Putamen (tissue), 1 donor: ENCODE results near the gene NCKAP5.
"Not testable (repeated sequence)": the region's sequence is repeated elsewhere in the genome, so short reads cannot be mapped to it uniquely, and the experiment has no call there.

Experiments used
- DNase-seq: peaks from one replicate; pipeline ENCODE4 v3.0.0-alpha.2; 2016; ENCODE audit warnings: low spot score

NCKAP5 gene

DNA sequence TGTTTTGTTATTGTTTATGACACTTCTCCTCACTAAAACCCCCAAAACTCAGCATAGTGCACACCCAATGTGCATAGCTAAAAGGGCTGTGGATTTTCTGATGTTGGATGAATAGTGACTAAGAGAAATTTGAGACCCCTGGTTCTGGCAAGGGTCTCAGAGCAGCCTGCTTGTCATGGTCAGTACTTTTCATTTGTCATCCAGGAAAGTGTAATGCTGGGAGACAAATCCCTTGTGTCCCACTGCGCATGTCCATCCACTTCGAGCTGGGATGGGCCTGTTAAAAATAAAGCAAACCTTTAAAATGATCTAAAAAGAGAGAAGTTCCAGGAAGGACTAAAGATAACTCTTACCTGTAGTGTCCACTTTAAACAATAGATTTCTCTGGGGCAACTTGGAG is 851.3 kb downstream of the NCKAP5 start:
- no peak for DNase-seq

DNA sequence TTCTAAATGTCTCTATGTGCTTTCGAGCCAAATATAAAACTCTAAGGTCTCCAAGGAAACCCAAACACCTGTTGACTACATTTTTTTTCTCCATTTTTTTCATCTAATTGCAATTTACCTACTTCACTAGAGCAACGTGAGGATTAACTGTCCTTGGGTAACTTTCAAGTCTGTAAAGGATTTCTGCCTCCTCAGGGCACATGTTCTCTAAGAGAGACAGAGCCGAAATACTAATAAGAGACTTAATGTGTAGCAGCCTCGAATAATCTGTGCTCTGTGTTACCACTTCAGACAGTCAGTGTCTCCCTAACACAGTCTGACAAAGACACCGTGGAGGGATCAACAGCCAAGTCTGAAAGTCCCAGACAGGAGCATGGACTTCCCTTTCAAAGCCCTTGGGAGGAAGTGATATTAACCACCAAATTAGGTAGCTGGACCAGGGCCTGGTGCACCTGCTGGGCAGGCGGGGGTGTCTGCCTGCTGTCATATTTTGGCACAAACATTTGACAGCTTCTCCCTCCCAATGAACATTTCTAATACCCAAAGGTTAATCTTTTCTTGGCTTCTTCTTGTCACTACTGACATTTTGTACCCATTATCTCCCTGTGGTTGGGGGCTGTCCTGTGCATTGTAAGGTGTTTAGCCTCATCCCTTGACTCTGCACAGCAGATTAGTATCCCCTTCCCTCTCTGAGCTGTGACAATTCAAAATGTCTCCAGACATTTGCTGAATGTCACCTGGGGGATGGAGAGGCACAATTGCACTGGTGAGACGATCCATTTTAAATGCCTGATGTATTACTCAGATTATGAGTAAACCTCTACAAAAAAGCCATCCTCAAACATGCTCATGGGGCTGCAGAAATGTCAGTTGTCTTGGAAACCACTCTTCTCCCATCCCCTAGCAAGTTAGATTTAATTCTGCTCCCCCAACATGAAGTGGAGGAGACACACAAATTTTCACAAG is 852.6 kb downstream of the NCKAP5 start:
- DNase-seq = no peak

DNA sequence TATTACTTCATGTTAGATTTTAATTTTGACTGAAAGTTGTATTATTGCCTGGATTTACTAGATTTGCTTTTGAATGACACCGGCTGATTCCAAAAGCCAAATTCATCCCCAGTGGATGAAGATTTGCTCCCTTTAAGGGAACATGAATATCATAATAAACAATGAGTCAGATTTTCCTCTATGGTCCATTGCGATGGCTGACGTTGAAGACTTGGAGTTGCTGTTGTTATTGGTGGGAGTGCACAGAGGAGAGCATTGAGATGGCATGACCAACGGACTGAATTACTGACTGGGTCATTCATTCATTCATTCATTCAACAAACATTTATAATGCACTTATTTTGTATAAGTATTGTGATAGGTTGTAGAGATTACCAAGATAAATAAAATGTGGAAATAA is 864.9 kb downstream of the NCKAP5 start:
- no peak for DNase-seq

DNA sequence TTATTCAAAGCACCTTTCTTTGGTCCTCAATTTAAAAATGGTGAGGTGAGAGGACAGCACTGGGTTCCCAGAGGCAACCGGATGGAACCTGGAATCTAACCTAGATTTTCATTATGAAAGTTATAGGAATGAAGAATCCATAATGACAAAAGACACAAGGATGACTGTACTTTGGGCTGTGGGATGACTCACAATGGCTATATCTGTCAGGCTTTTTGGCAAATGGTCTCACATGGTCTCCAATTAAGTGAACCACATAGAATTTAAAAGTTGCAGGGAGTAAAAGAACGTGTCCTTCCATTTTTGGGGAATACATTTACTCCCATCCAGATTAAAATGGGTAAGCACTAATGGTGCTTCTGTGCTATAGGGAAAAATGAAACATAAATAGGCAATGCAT is 866.5 kb downstream of the NCKAP5 start:
- no peak for DNase-seq

DNA sequence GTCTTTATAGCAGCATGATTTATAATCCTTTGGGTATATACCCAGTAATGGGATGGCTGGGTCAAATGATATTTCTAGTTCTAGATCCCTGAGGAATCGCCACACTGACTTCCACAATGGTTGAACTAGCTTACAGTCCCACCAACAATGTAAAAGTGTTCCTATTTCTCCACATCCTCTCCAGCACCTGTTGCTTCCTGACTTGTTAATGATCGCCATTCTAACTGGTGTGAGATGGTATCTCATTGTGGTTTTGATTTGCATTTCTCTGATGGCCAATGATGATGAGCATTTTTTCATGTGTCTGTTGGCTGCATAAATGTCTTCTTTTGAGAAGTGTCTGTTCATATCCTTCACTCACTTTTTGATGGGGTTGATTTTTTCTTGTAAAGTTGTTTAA is 868.5 kb downstream of the NCKAP5 start:
- not testable (repeated sequence) for DNase-seq

DNA sequence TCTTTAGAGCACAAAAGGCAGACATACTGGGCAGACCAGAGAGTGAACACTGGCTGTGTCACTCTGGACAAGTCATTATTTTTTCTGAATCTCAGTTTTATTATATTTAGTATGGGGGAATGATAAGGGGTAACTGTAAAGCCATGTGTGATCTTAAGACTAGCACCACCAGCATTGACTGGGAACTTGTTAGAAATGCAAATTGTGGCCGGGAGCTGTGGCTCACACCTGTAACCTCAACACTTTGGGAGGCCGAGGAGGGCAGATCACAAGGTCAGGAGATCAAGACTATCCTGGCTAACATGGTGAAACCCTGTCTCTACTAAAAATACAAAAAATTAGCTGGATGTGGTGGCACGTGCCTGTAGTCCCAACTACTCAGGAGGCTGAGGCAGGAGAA is 869.9 kb downstream of the NCKAP5 start:
- not testable (repeated sequence) for DNase-seq

DNA sequence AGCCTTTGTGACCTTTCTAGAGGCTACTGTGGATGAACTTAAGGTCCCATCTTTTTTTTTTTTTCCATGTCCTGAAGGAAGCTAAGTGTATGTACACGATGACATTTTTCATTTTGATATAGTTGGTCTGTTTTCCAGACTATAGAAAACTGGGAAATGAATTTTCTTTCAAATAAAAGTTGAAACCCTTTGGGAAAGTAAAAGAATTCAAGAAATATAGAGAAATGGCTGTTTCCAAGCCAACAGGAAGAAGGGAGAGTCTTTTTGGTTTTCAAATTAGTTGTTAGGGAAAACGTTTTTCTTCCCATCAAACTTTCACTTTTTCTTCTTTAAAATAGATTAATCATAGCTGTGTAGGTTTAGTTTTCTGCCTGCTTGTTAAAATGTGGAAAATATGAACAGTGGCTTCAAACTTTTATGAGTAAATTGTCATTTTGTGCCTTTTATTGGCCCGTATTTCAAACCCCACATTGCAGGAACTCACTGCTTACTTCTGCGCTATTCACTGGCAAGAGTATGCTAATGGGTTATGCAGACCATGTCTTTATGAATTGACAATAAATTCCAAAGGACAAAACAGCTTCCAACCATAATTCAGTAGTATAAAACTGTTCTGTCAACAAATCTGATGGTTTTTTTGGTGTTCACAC is 870.6 kb downstream of the NCKAP5 start:
- DNase-seq = no peak

DNA sequence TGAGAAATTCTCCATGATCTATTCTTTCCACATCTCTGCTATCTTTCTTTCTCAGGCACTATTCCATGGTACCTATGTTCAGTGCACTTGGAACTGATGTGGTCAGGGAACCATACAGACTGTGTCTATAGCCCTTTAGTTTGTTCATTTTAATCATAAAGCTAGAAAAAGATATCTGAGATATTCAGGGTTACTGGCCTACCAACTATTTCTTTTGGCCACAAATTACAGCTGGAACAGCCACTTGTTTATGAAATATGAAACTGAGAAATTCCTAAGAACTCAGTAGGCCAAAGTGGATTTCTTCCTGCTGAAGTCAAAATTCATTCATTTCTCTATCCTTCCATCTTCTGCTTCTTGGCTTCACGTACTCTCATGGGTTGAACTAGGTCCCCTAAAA is 875.4 kb downstream of the NCKAP5 start:
- DNase-seq = no peak

DNA sequence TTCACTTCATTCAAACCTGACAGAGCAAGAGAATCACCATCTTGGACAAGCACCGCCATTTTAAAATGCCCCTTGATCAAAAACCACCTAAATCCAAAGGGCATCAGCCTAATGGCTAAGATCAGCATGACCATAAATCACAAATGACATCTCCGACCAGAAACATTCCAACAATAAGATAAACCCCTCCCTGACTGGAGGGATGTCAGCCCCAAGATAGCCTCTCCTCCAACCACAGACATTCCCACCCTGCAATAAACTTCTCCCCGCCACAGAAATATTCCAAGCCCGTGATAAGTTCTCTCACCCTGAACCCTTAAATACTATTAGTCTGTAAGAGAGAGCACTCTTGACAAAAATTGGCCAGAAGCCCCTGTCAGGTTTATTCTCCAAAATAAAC is 876.7 kb downstream of the NCKAP5 start:
- no peak for DNase-seq

DNA sequence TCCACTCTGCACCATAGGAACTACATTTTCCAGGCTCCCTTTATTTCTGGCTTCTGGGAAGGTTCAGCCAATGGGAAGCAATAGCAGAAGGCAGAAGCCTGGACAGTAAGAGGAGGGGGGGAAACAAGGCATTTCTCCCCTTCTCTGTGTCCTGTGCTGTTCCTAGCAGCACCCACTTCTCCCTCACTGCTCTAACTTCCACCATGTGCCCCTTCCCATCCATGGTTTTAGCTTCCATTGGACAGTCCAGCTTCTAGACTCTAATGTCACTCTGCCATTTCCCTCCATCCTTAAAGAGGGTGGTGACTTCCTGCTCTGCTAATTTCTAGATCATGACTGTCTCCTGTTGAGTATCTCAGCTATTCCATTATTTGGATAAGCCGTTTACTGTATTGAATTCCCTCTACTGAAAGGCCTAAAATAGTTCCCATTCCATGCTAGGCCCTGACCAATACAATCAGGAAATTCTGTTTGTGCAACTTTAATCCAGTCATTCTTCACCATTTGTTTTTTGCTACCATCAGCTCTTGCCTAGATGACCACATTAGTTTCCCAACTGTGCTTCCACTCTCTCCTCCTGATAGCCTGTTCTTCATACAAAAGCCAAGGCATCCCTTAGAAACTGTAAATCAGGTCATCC is 877.5 kb downstream of the NCKAP5 start:
- DNase-seq = no peak

DNA sequence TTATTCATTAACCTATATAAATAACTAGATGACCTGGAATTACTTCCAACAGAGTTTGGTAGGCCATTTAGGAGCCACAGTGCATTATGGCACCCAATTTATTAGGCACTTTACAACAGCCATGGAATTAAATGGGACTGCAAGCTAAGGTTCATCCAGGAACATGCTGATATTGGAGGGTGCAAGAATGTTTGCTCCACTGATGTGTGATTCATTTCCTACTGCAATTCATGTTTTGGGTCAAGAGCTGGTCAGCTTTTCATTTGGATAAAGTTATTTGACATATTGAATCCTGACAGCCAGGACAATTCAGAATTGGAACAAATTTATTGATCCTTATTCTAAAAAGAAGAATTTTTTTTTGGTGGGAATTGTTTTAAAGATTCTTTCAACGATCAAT is 886.5 kb downstream of the NCKAP5 start:
- no peak for DNase-seq

DNA sequence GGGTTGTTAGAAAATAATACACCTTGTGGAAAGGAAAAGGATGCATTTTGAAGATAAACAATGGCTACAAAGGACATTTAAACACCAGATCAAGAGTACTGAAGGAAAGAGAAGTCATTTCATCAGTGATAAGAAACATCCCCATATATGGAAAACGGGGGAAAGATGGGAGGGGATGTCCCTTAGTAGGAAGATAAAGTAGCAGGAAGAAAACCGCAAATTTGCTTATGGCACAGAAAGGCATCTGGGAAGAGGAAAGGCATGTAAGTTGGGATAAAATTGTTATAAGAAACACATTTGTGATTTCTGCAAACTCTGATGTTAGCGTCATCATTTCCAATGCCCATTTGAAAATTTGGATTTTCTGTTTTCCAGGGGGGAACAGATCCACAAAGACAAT is 887.7 kb downstream of the NCKAP5 start:
- DNase-seq = no peak

DNA sequence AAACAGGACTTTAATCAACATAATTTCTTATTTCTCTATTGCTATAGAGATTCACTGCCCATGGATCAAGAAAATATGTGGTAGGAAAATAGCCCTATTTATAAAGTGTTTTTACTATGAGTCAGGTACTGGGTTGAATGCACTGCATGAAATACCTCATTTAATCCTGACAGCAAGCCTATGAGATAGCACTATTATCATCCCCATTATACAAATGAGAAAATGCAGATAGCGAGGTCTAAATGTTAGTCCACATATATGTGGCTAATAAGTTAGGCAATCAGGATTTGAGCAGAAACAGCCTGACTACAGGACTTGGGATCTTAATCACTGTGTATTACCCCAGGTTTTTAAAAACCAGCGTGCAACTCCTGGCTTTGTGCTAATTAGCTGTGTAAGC is 889.8 kb downstream of the NCKAP5 start:
- DNase-seq = no peak

DNA sequence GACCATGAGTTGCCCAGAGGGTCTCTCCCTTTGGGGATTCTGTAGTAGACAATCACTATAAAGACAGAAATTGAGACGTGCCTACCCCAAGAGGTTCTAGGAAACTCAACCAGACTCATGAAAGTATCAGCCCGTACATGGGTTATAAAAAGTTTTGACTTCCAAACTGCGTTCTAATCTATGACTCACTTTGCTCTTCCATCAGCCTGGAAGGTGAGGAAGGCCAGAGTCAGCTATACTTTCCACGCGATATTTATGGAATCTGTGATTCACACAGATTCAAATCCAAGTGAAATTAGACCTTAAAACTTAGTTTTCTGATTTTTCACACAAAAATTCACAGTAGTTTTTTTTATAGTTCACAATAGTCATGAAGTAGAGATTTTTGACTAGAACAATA is 890.6 kb downstream of the NCKAP5 start:
- DNase-seq = no peak

DNA sequence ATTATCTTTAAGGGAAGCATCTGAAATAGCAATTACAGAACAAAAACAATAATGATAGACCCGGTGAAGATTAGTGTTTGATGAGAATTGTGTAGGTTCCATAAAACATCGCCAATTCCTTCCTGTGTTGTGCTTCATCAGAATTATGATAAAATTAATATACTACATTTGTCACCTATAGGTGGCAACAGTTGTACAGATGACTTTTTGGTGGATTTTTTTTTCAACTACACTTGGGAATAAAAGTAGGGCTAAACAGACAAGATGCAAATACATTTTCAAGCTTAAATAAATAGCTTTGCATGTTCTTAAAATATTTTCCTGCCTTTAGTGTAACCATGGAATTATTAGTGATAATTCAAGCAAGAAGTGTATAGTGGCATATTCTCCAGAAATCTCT is 891.3 kb downstream of the NCKAP5 start:
- no peak for DNase-seq

DNA sequence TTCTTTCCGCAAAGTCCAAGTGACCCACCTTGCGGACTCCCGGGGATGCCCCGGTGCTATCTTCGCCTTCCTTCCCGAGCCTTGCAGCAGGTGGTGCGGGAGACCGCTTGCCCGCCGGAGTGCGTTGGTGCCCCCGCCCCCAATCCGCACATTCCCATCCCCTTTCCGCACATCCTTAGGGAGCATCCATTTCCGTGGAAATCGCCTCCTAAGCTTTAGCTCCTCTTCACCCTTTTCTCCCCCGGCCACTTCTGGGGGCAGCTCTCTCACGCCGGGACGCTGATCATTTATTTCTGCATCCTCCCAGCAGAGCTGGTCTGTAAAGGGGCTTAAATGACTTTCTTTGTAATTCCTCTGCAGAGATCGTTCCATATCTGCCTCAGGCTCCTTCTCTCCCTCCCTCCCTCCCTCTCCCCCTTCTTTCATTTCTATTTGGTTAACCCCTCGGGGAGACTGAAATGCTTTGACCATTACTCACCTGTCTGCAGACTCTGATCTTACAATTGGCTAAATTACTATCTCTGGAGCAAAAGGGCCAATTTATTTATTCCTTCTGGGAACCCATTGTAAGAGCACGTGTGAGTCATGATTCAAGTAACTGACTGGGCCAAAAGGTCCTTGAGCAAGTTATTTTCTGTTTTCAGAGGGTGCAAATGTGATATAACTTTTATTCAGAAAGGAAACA is 897.0 kb downstream of the NCKAP5 start:
- no peak for DNase-seq

DNA sequence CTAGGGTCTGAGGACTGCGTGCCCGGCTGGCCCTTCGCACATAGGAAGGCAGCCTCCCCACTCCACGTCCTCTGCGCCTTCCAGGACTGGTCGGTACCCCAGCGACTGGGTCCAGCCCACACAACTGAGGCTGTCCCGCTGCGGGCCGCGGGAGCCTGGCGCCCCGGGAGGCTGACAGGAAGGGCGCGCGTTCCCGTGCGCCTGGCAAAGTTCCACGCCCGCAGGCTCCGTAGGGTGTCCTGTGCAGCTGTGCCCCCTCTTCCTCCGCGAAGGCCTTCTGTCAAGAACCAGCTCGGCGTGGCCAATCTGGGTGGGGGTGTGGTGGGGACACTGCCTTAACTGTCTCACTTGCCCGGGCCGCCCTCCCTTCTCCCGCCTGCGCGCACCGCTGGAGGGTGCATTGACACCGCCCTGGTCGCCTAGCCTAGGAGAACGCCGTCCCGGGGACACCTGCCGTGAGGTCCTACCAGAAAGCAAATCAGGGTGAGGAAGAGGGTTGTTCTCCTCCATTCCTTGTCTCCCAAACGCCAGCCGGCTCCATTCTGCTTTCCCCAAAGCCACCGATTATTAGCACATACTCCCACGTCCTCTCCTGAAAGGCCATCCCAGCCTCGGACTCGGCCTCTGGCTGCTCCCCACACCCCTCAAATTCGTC is 897.6 kb downstream of the NCKAP5 start:
- no peak for DNase-seq

DNA sequence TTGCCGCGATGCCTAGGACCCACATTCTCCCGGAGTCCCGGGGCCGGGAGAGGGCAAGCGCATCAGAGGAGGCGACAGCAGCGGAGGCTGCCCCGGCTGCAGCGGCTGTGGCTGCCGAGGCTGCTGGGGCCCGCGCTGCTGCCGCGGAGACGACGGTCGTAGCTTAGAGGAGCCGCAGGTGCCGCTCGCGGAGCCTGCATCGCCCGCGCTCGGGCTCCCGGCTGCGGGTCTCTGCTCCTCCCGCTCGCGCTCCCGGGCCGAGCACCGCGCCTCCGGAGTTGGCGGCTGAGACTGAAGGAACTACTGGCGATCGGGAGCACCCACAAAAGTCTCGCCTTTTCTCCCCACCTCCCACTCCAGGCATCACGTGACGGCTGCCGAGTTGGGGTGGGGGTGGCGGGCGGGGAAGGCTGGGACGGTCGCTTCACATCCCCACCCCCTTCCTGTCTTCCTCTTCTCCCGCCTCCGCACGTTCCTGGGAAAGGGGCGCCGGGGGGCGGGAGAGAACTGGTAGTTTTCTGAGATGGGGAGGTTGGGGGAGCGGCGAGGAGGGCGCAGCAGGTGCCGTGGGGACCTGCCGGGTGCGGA is 898.3 kb downstream of the NCKAP5 start, which contains the start of gene LYPD1:
TSS of gene LYPD1 (minus strand) at position 298 of the 588 bp plus-strand sequence. CDS start at position 25, 273 bp downstream.
- DNase-seq = no peak

DNA sequence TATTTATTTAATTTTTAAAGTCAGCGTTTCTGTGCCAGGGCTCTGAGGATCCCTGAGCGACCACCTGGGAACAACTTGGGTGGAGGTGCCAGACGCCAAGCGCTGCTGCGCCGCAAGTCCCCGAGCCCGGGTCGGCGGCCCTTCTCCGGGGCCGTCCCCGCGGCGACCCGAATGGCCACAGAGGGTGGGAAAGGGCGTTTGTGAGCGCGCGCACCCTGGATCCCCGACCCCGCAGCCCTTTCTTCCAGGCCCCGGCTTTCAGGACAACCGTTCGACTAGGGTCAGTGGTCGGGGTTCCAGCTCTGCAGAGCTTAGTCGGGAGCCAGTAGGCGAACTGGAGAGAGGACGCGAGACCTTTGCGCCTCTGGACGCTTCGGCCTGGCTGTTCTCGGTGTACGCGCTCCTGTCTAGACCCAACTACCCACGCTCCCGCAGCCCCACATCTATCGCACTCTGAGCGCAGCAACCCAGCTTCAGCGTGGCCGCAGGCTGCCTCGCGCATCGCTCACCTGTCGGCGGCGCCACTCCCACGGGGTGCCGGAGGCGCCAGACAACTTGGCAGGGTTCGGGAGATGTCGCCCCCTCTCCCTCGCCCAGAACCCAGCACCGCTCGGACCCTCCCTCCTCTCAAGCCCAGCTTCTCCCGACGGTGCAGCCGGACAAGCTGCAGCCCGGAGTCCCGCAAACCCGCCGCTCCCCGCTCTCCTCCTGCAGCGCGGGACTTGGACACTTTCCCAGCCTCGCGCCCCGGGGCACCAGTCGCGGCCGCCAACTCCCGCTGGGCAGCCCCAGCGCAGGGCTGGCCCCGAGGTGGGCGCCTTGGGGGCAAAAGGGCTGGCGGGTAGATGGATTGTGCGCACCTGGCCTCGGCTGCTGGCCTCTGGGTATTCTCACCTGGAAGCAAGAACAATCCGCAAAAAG is 899.0 kb downstream of the NCKAP5 start:
- no peak for DNase-seq

DNA sequence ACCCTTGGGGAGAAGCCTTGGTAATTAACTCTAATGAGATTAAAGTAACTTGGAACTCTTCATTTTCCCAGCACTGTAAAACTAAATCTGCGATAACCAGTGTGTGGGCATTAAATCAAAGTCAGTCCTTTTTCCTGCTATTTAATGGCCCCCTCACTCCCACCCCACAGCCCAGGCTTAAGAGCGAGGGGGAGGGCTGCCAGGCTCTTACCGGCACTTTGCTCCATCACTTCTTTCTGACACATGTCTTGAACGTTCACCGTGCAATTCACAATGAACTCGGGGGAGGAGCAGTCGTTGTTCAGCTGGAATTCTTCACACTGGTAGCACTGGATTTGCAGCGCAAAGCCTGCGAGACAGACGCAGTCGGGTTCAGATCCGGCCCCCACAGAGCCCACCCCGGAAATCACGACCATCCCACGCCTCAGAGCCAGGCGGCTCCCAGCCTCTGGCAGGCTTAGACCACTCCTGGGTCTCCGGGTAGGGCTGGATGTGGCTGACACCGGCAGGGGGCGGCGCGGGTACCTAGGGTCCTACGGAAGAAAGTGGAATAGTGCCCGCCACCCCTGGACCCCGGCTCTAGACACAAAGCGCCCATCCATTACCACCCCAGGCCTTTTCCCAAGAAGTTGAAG is 900.0 kb downstream of the NCKAP5 start:
- no peak for DNase-seq
